ENCODE data around the gene PODXL2.
"Not testable (repeated sequence)": the region's sequence is repeated elsewhere in the genome, so short reads cannot be mapped to it uniquely, and the experiment has no call there.

Gene PODXL2

DNA sequence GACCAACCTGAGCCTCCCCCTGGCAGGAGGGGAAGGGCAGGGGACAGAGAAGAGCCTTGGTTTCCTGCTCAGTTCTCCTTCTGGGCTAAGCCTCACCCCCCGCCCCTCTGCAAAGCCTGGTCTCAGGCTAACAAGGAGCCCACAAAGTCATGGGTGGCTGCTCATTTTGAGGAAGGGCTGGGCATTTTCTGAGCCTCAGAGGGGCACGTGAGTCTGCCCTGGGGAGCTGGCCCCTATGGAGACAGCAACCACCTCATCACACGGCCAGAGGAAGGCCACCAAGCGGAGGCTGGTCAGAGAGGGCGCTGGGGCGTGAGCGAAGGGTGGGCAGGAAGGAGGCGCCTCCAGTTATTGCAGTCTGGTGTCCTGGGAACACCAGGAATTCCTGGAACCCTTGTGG lies 62.5 kb downstream of the PODXL2 start:
- DNase-seq (ENCODE audit: low spot score): no peak

DNA sequence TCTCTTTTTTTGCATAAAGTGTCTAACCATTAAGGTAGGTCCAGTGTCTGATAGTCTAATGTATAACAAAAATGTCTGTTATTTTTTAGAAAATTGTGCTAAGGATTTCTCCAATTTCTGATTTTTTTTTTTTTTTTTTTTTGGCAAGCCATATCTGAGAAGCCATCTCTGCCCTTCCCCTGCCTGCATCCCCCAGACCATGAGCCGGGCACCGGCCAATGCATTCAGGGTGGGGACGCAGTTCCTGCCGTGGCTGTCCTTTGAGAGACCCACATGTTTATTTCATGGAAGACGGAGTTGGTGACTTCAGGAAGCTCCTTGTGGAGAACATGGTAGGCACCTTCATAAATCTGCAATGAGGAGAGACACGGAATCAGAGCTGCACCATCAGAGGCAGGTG lies 63.0 kb downstream of the PODXL2 start:
- no peak for DNase-seq (ENCODE audit: low spot score)

DNA sequence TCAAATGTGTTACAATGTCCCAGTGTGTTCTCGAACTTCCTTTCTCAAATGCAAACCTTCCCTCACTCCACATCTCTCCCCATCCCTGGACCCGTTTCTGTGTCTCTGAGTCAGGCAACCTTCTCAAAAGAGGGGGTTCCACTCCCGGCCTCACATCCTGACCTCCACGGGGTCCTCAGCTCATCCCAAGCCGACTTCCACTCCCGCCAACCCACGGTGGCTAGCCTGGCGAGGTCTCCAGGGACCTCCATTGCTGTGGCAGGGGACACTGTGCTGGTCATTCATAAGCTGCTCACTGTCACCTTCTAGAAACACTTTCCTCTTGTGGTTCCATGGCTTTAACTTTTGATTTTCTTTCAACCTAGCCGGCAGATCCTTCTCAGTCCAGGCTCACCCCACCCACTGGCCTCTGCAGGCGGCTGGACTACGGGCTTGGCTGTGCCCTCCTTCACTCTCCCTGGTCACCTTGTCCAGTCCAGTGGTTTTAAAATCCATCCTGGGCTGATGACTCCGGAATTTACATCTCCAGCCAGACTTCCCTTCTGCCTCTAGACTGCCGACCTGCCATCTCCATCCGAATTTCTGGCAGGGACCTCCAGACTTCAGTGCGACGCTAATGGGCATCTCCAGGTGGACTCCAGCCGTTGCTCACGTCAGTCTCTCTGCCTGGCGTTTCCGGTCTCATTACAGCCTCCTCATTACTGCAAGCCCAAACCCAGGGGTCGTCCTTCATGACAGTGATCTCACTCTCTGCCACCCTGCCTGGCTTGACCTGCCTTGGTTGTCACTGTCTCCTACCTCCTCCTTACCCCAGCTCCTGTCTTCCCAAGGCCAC lies 63.7 kb downstream of the PODXL2 start:
- DNase-seq (ENCODE audit: low spot score): no peak

DNA sequence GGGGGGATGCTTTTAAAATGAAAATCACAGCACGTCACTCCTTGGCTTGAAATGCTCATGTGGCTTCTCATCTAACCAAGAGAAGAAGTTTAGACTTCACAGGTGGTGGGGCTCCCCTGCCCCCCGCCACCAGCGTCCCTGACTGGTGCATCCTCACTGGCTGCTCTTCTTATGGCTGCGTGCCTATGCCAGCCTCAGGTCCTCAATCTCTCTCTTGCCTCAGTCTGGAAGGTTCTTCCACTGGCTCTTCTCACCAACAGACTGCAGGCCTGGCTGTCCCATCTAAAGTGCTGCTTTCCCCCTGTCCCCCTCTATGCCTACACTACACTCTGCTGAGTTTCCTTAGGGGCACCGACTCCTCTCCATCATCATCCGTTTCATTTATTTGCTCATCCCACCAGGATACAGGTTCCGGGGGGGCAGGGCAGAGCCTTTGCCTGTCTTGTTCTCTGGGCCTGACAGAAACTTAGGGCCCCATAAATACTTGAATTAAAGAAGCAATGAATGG lies 64.4 kb downstream of the PODXL2 start:
- no peak for DNase-seq (ENCODE audit: low spot score)

DNA sequence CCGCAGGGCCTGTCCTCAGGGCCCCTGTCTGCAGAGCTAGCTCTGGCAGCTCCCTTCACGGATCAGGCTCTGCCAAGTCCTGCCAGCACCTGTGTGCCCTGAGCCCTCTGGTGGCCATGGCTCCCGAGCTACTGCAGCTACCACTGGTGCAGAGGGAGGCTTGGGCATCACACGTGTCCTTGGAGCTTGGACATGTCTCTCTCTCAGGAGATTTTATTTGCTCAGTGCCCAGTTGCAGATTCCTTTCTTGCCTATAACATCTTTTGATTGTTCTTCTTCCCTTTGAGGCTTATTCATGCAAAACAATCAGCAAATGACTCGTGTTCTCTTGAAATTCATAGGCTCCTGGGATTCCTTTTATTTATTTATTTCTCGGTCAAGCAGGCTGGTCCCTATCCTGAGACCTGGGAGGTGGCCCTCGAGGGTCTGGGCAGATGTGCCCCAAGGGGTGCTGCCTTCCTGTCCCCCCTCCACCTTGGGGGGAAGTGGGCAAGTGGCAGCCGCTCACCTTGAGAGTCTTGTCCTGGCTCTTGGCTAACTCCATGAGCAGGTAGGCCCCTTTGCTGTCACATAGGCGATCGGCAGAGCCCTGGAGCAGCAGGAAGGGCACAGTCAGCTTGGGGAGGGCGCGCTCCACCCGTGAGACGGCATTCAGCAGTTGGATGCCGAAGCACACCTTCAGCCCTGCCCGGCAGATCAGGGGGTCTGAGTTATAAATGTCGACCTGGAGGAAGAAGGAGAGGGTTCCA lies 65.7 kb downstream of the PODXL2 start:
- no peak for DNase-seq (ENCODE audit: low spot score)

DNA sequence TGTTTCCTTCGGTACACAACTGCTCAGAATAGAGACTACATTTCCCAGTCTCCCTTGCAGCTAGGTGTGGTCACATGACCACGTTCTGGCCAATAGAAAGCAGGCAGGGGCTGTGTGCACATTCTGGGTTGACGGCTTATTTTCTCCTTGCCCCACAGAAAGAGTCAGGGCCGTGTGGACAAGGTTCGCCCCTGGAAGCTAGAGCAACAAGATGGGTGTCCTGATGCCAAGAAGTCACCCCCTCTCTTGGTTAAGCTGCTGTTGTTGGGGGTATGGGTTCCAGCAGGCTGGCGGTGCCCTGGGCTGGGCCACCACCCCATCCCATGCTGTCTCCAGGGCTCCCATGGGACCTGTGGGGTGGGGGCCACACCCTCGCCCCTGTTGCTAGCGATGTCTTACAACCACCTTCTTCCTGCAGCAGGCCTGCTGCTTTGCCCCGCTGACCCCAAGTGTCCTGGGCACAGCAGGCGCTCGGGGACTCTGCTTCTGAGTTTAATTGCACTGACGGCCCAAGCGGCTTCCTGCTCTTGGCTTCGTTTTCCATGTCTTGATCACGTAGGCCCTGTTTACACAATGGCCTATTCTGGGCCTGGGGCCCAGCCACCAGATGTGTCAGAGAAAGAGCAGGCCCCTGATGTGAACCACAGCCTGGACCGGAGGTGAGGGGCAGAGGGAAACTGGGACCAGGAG lies 68.7 kb downstream of the PODXL2 start:
- DNase-seq (ENCODE audit: low spot score): peak; percentile 75

DNA sequence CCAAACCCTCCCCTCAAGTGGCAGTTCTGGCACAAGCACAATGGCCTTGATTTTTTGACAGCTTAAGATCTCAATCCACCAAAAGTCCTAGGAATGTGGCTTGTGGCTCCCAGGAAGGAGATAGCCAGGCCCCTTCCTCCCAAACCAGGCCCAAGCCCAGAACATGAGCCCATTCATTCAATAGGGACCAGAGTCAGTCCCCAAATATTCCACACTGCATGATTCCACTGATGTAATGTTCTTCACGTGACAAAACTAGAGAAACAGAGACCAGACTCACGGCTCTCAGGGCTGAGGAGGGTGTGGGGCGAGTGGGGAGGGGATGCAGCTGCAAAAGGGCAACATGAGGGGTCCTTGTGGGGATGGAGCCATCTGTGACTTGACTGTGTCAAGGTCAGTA lies 69.3 kb downstream of the PODXL2 start:
- DNase-seq (ENCODE audit: low spot score): no peak

DNA sequence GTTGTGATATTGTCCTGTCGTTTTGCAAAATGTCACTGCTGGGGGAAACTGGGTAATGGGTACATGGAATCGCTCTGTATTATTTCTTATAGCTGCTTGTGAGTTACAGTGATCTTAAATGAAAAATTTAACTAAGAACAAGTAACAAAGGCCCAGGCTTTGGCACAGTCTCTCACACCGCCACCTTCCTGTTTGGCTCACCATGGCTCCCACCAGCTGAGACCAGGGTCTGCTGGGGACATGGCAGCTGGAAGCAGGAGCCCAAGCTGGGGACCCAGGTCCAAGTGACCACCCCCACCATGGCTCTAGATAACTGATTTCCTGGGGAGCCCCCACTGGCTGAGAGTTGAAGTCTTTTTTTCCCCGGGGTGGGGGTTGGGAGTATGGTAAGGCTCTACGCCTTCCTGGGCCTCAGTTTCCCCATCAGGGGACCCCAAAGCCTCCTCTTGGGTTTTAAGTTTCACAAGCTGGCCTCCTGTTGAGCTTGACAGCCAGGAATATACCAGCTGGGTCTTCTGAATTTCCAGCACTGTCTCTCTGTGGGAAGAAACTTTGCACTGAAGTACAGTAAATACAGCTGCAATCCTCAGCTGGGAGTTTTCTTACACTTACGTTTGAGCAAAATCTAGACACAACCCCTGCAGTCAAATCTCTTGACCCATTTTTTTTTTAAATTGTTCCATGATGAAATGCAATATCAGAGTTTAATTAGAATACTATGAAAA lies 69.9 kb downstream of the PODXL2 start:
- DNase-seq (ENCODE audit: low spot score): no peak

DNA sequence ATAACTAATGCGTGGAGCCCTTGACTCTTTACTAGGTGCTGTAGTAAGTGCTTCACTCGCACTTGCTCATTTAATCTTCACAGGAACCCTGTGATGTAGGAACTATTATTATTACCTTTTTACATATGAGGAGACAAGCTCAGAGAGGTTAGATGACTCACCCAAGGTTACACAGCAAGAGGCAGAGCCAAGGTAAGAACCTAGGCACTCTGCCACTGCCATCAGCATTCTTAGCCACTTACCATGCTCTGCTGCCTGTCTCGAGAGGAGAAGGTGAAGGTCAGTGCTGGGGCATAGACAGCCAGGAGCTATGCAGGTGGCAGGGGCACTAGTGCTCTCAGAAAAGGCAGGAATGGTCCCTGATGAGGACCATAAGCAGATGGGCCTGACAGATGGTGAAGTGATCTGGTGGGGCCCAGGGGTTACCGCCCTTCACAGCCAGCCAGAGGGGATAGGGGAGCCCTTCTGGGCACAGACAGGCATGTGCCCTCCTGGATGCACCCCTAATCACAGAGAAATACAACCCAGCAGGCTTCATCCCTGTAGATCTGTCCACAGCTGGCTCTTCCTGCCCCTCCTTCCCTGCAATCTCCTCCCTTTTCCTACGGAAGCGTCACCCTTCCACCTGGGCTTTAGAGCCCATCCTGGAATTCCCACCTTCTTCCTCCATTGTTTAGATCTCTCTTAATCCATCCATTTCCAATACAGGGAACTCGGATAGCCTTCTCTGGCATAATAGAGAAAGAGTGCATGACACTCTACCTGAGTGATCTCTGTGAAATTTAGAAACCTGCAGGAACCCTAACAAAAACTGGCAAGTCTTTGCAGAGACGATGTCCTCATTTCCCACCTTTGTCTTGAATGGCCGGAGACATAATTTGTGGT lies 70.7 kb downstream of the PODXL2 start:
- no peak for DNase-seq (ENCODE audit: low spot score)

DNA sequence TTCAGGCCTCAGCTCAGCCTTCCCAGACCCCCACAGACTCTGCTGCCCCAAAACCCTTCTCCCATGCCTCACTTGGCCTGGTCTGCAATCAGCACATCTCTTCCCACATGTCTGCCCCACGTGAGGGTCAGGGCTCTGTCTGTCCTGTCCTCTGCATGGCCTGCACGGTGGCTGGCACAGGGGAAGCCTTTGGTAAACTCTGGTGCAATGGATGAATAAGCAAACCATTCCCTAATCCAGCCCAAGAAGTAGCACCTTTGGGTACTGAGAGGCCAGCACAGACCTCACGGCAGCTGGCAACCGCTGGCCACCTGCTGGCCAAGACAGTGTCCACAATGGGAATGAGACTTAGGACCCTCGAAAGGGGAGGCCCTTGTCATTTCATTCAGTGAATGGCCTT lies 71.4 kb downstream of the PODXL2 start:
- DNase-seq (ENCODE audit: low spot score): no peak

DNA sequence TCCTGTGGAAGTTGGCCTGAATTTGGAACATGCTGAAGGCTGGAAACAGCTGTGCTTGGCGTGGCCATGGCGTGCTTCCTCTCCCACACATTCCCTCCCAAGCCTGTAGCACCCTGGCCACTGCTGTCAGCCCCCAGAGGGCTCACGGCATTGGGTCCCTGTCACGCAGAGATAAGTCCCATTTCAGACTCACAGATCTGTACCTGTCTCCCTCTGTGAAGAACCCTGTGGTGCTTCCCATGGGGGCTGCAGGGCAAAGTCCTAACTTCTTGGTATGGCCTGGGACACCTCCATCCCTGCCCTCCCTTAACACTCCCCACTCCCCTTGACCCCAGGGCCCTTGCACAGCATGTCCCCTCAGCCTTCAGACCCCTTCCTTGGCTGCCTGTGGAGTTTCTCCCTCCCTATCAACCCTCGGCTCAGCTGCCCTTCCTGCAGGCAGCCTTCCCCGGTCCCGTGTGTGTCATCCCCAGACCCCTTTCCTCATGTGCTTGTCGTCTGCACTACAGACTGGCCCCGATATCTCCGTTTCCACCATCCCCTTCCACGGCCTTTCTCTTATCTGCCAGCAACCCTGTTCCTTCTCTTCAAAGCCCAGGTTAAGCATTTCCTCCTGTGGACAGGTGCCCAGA lies 72.4 kb downstream of the PODXL2 start:
- DNase-seq (ENCODE audit: low spot score): no peak

DNA sequence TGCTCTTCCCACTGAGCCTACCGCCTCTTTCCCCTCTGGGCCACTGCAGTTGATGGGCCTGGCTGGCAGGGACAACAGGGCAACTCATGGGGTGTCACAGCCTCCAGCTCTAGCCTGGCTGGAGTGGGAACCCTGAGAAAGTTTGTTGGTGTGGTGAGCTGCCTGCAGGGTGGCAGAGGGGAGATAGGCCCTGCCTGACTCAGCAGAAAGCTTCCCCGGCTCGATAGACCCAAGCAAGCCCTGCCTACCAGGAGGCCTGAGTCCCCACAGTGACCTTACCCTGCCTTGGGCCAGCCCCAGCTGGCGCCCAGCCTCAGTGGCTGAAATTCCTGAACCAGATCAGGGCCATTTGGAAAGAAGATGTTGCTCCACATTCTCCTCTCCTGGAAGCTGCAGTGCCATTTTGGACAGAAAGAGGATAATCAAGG lies 73.2 kb downstream of the PODXL2 start:
- peak; percentile 16 for DNase-seq (ENCODE audit: low spot score)

DNA sequence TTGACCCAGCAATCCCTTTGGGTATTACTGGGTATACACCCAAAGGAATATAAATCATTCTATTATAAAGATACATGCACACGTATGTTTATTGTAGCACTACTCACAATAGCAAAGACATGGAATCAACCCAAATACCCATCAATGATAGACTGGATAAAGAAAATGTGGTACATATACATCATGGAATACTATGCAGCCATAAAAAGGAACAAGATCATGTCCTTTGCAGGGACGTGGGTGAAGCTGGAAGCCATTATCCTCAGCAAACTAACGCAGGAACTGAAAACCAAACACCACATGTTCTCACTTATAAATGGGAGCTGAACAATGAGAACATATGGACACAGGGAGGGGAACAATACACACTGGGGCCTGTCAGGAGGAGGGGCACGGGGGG lies 75.9 kb downstream of the PODXL2 start:
- DNase-seq (ENCODE audit: low spot score): not testable (repeated sequence)

DNA sequence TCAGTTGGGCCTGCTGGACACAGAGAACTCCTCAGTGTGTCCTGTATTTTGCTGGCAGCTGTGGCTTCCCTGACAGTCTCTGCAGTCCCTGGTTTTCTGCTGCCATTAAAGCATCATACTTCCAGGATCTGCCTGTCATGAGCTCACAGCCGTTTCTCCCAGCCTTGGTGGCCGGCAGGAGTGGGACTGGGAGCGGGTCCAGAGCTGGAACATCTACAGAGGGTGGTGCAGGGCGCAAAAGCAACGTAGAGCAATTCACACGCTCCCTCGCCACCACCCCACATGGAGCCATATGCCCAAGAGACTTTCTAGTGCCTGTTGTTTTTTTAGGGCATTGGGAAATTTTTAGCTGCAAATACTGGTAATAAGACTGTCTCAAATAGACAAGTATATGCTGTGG lies 77.3 kb downstream of the PODXL2 start:
- DNase-seq (ENCODE audit: low spot score): no peak

DNA sequence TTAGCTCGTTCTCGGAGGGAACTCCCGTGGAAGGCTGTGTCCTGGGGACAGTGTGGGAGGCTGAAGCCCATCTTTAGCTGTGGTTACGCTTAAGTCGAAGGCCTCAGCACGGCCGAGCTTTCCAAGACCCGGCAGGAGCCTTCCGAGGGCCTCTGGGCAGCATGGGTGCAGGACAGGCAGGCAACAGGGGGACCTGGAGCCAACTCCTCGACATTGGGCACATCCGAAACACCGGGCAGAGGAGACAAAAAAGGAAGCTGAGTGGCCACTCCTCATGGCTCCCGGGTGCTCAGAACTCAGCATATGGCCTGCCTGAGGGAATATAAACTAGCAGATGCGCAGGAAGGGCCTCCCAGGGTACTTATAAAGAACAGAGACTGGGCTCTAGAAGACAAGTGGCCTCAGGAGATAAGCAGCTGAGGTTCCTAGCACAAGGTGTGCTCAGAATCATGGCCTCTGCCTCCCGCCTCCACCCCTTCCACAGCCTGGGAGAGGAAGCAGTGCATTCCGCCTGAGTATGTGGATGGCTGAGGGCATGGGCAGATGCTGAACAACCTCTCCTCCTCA lies 77.9 kb downstream of the PODXL2 start:
- no peak for DNase-seq (ENCODE audit: low spot score)

DNA sequence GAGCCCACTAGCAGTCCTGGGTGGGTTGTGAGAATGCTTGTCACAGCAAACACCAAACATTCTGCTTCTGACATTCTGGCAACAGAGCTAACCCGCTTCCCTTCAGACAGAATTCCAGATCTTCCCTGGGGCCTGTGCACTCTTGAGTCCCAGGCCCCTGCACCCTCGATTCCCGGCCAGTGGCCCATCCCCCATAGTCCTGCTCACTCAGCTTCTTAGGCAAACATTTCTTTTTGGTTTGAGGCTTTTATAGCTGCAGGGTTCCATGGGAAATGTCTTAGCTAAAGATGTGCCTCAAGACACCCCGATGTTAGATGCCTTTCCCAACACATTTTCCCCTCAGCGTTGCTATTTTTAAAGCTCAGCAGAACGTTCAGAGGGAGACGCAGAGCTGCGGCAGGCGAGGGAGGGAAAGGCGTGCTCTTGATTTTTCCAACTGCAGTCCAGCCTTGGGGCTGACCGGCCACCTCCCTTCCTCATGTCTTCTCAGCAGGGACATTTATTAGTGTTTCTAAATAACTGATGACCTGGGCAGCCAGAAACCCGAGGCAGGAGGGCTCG lies 78.9 kb downstream of the PODXL2 start:
- DNase-seq (ENCODE audit: low spot score): no peak

DNA sequence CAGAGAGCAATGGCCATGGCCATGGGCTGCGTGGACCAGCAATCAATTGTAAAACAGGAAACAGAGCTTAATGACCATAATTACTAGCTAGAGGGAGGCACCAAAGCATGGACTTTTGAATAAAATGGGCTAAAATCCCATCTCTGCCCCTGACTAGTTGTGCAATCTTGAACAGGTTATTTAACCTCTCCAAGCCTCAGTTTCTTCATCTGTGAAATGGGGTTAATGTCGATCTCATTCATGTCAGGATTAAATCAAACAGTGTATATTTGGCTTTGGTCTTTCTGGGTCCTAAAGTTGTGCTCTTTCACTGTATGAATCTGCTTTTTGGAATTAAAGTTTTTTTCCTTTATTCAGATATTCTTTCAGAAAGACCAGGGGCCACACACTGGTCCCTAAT lies 79.9 kb downstream of the PODXL2 start:
- DNase-seq (ENCODE audit: low spot score): no peak

DNA sequence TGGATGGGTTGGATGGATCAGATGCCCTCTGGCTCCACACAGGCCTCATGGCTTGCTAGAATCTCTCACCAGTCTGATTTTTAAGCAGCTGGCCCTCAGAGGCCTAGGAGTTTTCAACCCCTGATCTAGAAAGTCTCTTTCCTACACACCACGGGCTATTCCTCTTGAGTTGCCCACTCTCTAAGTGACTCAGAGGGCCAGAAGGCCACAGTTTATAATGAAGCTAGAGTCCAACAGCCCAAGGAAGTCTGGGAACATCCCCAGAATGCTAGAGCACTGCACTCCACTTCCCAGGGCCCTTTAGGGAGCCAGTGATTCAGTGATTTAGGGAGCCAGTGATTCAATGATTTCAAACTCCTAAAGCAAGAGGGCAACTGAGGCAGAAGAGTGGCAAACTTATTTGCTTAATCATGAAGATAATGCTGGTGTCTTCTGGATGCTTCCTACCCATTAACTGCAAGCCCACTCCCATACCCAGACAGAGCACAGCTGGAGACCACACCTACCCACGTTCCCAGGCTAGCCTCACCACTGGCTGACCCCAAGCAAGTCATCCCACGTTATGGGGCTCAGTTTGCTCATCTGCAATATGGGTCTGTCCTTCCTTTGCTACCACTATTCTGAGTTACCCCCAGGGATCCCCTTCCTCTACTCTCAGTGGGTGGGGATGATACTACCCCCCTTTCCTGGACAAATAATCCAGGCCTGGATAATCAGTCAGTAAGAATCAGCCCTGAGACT lies 80.5 kb downstream of the PODXL2 start:
- DNase-seq (ENCODE audit: low spot score): peak; percentile 59
